Posterior vena cava (tissue), 2 donors: ENCODE measurements around the gene MAS1L. TPM values are rescaled to one million over a fixed set of nuclear protein-coding genes. Genes with fewer than 3 reads are reported as not detected.

Experiments
- DNase-seq: peaks from one replicate; pipeline ENCODE4 v3.0.0-alpha.2; 2020; ENCODE audit warnings: low spot score
- intact Hi-C, 2 donors: fragments of 100-400 bp; cut with DNase I; formaldehyde crosslinking; loops; one replicate each; pipeline versions ENCODE4 v1.14.1 to v1.14.2; 2022 to 2023
- total RNA-seq, 2 donors: library from RNA; stranded (reverse); fragmentation: NEBNext Ultra II Directional; extraction: Animal tissue kit (Norgen Biotek cat#: 25700); gene quantifications; one replicate each; pipeline ENCODE4 v1.2.1, GENCODE V29; 2021
- donor health status: DM: yes; HTN: yes; CAD: no.
- donor health status: DM: yes; HTN: yes; CAD: no.

Gene MAS1L
- total RNA-seq, 2 donors from 2014 or later: not detected

DNA sequence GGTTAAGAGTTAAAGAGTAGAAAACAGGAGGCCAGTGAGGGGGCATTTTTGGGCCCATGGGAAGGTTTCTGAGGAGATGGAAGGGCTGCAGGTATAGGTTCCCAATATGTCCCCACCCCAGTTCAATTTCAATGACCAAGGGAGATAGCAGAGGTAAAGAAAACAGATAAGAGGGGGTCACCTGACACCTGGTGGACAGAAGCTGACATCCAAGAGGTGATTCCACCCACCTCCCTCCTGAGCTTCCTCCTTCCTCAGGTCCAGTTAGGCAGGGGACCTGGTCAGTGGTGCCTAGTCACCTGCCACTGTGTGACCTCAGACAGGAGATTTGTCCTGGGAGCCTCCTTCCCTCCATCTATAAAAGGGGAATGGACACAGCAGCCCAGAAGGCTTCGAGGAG is 29.5 kb upstream of the MAS1L start:
- DNase-seq: no peak

DNA sequence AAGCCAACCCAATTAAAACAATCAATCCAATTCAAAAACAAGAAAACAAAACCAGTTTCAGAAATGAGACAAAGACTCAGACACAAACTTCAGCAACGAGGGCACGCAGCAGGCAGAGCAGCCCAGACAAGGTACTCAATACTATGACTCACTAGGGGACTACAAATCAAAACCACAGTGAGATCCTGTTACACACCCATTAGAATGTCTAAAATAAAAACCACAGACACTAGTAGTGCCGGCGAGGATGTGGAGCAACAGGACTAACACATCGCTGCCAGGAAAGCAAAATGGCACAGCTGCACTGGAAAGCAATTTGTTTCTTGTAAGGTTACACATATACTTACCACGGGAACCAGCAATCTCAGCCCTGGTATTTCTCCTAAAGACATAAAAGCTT is 28.4 kb upstream of the MAS1L start:
- intact Hi-C loops: no loop called here
- DNase-seq: no peak

More for the DNA sequence above, 29.5 kb upstream of the MAS1L start:
- intact Hi-C loops: no loop called here

DNA sequence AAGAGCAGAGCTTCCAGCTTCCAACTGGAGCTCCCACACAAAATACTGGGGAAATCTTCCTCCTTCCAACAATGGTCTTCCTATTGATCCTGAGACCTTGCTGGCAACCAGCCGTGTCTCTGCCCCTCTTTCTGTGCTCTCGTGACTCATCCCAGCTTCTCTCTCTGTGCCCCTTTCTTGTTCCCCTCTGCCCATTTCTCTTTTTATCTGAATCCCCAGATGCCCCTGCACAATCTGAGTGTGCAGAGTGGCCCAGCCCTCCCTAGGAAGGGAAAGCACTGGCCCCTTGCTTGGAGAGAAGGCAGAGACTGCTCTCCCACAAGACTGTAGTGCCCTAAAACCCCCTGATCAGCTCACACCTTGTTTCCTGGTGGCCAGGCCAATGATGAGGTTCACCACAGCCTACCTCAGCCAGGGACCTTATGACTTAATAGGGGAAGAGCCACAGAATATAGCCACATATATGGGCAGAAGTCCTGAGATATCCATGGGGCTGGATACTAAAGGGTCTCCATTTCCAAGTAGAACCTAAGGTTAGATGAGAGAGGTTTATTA is 23.1 kb upstream of the MAS1L start:
- no peak for DNase-seq
- intact Hi-C loops: no loop called here

DNA sequence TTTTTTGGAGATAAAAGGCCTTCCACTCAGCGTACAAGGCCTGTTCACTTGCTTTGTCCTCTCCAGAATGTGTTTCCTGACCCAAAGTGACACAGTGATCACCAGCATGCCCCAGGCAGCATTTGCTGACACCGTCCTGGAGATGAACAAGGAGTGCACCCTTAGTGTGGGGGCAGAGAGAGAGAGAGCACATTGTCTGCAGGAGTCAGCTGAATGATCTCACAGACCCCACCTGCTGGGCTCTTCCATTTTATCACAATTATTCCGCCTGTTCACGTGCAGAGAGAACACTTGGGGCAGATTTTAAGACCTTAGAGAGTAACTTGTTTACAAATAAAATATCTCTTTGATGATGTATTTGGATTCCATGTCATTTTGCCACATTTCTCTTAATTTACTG is 22.4 kb upstream of the MAS1L start:
- intact Hi-C loops: no loop called here
- no peak for DNase-seq

DNA sequence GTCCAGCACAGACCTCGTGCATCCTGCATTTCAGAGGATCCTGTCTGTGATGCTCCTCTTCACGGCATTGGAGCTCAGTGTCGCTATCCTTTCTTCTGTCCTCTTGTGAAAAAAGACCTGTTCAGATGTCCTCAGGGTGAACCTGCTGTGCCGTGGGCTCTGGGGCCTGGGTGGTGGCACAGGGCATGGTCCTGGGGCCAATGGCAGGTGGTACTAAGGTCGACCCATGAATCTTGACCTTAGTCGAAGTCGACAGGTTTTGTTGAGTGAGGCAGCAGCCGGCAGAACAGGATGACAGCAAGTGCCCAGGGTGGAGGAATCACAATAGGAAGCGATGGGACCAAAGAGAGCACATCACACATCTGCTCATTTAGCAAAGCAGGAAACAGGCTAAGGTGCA is 22.0 kb upstream of the MAS1L start:
- intact Hi-C loops: no loop called here
- DNase-seq: no peak

DNA sequence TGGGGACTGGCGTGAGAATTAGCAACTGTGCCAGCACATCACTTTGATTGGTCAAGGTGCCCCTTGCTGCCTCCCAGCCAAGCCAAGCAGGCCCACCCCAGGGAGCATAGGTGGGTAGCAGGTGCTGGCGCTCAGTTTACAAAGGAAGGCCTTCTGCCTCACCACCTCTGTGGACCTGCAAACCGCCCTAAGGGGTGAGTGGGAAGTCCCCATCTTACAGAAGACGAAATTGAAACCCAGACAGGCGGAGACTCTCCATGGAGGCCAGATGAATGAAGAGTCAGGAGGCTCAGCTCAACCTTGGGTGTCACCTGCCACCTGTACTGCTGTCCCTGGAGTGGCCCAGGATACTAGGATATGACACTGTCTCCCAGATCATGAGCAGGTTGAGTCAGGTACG is 21.5 kb upstream of the MAS1L start:
- intact Hi-C loops: no loop called here
- no peak for DNase-seq

DNA sequence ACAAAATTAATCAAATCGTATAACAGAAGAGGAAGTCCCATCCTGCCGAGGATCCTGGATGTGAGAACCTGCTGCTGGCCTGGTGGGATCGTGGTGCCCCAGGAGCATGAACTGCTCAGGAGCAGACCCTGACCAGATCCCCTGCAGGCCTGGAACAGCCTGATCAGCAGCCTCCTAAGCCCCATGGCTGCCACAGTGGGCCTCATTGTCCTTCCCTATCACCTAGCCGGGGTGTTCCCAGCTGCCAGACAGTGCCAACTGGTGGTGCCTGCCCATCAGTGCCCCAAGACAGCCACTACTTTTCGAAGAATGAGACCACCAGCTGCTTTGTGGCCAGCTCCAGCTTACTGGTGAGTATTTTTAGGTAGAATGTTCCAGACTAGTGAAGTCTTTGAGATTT is 19.6 kb upstream of the MAS1L start:
- intact Hi-C loops: no loop called here
- DNase-seq: no peak

DNA sequence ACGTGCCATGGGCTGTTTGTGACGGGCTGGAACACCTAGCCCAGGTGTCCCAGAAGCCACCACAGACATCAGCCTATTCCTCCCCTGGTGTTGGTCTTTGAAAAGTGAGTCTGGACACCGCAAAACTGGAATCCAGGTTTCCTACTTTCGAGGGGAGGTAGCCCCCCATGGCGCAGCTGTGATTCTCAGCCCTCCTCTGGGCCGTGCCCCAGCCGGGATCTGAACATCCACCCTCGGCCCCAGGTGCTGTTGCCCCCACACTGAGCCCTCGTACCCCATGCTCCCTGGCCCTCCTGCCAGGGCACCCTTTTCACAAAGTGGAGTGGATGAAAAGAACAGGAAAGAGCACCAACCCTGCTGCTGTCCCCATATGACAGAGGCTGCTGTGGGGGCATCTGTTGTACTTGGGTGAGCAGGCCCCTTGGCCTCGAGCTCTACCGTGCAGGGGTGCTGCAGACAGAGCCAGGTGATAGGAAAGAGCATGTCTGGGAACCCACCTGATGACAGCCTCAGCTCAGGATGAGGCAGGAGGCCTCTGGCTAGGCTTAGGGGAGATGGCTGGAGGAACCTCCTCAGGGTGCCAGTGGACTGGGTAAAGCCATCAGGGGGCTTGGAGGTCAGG is 18.8 kb upstream of the MAS1L start:
- no peak for DNase-seq
- intact Hi-C loops: no loop called here

DNA sequence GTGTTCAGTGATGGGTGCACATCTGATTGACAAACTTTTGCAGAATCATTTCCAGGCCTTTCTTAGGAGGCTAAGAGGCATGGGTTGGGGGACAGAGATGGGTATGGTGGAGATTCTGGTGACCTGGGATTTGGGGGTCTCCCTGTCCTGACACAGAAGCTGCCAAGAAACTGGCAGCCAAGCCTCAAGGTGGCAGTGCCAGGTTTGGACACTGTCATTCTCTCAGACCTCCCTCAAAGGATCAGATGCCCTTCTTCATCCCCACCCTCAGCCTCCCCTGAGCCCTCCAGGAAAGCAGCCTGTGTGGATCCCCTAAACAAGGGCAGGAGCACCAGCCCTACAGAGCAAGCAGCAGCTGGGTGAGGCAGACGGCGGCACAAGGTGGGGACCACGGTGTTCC is 18.1 kb upstream of the MAS1L start:
- intact Hi-C loops: no loop called here
- DNase-seq: no peak

DNA sequence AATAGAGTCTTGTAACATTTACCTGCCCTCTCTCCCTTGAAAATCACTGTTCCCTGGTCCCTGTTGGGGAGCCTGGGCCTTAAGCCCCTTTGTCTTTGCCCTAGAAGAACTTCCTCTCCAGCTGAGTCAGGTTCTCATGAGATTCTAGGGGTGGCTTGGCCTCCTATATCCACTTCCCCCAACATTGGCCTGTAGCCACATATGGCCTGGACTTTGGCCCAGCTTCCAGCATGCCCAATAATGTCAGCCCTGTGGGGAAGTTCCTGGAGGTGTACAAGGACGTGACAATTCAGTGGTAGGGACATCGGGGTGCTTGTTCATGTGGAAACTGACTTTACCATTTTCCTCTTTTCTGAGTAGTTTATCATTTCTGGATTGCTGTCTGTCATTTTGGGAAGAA is 17.2 kb upstream of the MAS1L start:
- no peak for DNase-seq
- intact Hi-C loops: no loop called here

DNA sequence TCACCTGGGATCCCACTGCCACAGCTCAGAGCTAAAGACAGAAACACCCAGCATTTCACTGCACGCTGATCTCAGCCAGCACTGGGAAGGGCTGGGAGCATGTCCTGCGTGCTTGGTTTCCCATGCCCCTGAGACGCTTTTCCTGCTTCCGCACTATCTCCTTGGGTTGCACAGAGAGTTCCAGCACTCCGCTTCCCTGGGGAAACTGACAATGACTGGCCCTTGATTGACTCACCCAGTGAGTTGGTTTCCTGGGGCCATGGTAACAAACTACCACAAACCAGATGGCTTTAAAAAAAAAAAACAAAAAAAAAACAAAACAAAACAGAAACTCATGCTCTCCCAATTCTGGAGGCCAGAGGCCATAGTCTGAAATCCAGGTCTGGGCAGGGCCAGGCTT is 14.8 kb upstream of the MAS1L start:
- no peak for DNase-seq
- intact Hi-C loops: no loop called here

DNA sequence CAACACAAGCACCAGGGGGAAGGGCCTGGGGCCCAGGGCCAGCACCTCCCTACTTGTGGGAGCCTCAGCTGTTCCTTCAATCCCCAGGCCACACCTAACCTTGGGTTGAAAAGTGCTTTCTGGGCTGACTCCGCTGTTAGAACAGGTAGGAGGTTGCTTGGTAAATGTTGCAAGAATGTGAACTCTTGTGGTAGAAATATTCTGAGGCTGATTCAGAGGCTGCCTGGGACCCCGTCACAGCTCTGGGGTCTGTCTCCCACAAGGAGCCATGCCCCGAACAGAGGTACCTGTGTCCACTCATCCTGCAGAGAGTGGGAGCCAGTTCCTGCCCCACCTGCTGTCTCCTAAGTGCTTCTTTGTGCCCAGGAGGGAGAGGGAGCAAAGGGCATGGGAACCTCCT is 14.4 kb upstream of the MAS1L start:
- no peak for DNase-seq
- intact Hi-C loops: no loop called here

DNA sequence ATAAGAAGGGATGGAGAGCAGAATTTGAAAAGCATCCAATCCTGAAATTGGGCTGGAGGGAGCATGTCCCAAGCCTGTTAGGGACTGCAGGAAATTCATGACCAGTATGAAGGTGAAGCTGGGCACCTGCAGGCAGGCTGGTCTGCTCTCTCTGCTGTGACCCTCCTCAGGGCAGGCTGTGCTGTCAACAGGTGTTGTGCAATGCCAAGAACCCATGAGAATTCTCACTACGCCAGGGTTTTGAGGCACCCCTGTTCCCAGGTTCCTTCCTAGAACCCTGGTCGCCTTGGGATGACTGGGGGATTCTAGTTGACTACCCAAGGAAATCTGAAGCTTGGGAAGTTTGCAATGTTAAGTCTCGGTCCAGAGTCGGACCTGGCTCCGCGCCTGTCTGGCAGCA is 13.3 kb upstream of the MAS1L start:
- intact Hi-C loops: no loop called here
- no peak for DNase-seq

DNA sequence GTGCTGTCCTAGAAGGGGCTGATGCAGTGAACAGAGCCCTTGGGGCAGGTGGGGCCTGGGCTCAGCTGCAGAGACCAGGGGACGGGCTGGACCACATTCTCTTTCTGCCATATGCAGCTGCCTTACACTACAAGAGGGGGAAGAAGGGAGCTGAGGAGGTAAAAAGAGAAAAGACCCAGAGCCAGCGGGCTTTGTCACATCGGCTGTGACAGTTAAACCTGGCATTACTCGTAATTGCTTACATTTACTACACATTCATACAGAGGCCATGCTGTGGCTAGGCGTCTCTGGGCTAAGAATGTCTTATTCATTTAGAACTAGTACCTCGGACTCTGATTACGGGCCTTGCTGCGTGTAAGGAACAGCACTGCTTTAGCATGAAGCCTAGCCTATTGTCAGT is 12.8 kb upstream of the MAS1L start:
- DNase-seq: no peak
- intact Hi-C loops: no loop called here

DNA sequence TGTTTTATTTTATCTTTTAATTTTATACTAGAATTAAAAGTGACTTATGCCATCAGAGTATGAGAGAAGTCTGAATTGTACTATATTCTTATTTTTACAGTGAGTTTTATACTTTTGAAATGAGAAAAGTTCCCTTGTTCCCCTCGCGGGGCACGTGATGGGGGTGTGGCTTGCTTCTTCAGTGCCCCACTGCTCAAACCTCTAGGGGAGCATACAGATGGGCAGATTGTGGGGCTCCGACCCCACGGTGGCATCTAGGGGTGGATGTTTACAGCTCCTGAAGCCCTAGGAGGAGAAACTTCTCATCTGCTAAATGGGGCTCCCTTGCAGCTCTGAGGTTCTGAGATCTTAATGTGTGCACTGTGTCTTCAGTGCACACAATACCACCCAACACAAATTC is 11.9 kb upstream of the MAS1L start:
- DNase-seq: no peak
- intact Hi-C loops: no loop called here

DNA sequence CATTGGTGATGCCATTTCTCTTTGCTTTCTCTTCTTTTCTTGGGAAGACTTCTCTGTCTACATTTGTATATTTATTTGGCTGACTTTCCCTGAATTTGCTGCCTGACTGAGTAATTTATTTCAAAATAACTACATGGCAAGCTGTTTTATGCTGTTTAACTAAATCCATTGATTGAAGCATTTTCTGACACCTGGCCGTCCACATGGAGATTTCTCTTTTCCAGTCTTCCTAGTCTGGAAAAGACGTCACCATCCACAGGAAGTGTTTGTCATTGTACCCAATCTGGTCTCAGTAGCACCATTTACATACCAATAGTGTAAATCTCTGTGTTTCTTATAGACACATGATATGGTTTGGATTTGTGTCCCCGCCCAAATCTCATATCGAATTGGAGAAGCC is 9.2 kb upstream of the MAS1L start:
- DNase-seq: no peak
- intact Hi-C loops: no loop called here

DNA sequence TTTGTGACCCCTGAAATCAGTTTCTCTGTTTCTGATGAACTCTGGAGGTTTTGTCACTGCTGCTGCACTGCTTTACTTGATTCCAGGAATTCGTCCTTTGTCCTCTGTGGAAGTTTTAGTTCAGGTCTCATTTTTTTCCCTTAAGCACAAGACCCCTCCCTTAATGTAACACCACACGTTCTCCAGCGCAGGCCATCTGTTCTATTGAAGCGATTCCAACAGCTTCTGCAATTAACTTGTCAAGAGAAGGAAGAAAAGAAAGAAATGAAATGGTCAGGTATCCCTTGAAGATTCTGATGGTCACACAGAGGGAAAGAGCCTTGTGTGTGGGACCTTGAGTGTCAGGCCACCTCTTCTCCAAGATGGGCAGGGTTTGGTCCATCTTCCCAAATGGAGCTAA is 7.8 kb upstream of the MAS1L start:
- no peak for DNase-seq
- intact Hi-C loops: no loop called here

DNA sequence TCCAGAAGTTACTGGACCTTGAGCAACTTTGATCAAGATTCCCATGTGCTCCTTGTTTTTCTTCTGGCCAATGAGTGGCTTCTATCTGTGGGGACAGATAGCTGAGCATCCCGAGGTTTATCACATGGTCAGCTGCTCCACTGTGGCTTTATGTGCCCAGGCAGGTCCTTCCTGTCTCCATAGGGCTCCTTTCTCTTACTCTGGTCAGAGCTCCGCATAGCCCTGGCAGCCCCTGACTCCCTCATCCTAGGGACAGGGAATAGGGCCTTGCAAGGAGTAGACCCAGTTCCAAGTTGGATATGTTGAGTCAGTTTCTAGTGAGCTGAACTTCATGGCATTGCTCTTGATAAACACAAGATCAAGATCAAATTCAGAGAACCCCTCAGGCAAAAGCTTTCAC is 6.4 kb upstream of the MAS1L start:
- intact Hi-C loops: no loop called here
- no peak for DNase-seq

DNA sequence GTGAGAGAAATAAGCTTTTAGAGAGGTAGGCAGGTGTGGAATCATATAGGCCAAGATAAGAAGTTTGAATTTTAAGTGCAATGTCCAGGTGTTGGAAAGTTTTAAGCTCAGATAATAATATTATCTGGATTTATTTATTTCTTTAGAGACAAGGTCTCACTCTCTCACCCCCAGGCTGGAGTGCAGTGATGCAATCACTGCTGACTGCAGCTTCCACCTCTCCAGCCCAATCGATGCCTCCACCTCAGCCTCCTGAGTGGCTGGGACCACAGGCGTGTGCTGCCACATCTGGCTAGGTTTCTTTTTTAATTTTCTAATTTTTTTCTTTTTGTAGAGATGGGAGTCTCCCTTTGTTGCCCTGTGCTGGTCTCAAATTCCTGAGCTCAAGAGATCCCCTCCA is 5.5 kb upstream of the MAS1L start:
- no peak for DNase-seq
- intact Hi-C loops: no loop called here

DNA sequence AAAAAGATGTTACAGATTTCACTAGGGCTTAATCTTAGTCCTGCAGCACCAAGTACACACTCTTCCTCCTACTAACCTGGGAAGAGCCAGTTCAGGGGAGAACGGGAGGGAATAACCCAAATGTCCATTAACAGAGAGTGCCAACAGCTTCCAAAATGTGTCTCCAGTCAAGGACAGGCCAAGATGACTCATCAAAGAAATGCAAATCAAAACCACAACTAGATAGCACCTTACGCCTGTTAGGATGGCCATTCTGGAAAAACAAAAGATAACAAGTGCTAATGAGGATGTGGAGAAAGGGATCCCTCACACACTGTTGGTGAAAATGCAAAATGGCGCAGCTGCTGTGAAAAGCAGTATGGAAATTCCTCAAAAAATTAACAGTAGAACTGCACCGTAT is 3.8 kb upstream of the MAS1L start:
- intact Hi-C loops: no loop called here
- no peak for DNase-seq

DNA sequence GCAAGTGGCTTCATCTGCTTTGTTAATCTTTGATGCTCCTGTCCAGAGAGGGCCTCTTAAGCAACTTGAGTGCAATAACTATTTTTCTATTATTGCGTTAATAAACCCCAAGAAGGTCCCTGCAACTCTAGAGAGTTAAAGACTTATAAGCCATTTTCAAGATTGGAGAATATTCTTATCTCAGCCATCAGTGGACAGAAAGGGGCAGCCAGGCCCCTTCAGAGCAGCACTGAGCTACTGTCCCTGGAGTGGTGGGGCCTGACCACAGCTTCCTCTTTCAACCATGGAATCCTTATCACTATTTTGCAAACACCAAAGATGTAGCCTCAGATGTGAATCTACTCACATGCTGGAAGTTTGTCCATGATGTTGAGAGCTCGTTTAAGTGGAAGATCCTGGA is 2.8 kb upstream of the MAS1L start:
- DNase-seq: no peak
- intact Hi-C loops: no loop called here

DNA sequence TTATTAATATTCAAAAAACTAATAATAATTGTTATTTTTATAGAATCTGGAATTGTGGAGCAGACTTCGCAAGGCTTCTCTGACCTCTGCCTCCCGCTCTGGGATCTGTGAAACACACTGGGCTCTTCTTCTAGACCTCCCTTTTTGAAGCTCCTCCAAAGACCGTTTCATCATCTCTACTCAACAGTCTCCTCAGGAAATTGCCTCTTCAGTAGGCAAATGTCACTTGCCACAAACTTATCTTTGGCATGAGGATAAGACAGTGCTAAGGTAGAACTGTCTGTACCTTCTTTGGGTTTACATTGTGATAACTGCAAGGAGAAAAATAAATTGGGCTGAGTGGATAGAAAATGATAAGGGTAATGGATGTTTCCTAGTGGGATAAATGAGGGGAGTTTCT is 2.3 kb upstream of the MAS1L start:
- intact Hi-C loops: no loop called here
- DNase-seq: no peak
